GM23338 (cell line): Measurements from ENCODE around the gene CDNF. TPM values are rescaled to one million over a fixed set of nuclear protein-coding genes. Genes with fewer than 3 reads are reported as not detected.
"Not testable (repeated sequence)": the region's sequence is repeated elsewhere in the genome, so short reads cannot be mapped to it uniquely, and the experiment has no call there.

Experiments used
- ATAC-seq: fragments of 200-7000 bp; cut with Tn5 transposase; 3 replicates; pipeline ENCODE4 v1.9.1; 2020
- DNase-seq: peaks from one replicate; pipeline ENCODE4 v3.0.0-alpha.2; 2015; ENCODE audit warnings: low spot score
- H2AFZ ChIP-seq: fragments of 200-600 bp; sonication (generic); 2 replicates; pipeline ENCODE4 v1.8.0; 2016; ENCODE audit warnings: antibody characterized with exemption, mild to moderate bottlenecking, moderate library complexity
- H3F3A ChIP-seq: fragments of 200-600 bp; sonication (generic); replicated peaks from 2 replicates; pipeline ENCODE4 v1.8.0; 2017; ENCODE audit warnings: antibody characterized with exemption, mixed run types, low read depth
- H3K27ac ChIP-seq: fragments of 200-600 bp; sonication (generic); 2 replicates; pipeline ENCODE4 v1.6.1; 2016; ENCODE audit warnings: low read depth
- H3K27me3 ChIP-seq: fragments of 200-600 bp; sonication (generic); 2 replicates; pipeline ENCODE4 v1.8.0; 2016; ENCODE audit warnings: mild to moderate bottlenecking, mixed run types, moderate library complexity; ENCODE audit not compliant: insufficient read depth
- H3K36me3 ChIP-seq: fragments of 200-600 bp; sonication (generic); 2 replicates; pipeline ENCODE4 v1.8.0; 2016; ENCODE audit warnings: mild to moderate bottlenecking; ENCODE audit not compliant: insufficient read depth
- H3K4me1 ChIP-seq: fragments of 200-600 bp; sonication (generic); 2 replicates; pipeline ENCODE4 v1.8.0; 2016; ENCODE audit warnings: mild to moderate bottlenecking, moderate library complexity; ENCODE audit not compliant: insufficient read depth
- H3K4me2 ChIP-seq: fragments of 200-600 bp; sonication (generic); 2 replicates; pipeline ENCODE4 v1.7.1; 2017; ENCODE audit warnings: mixed run types
- H3K4me3 ChIP-seq: fragments of 200-600 bp; sonication (generic); 2 replicates; pipeline ENCODE4 v1.6.1; 2016; ENCODE audit warnings: mixed run types
- H3K79me2 ChIP-seq: fragments of 200-600 bp; sonication (generic); replicated peaks from 2 replicates; pipeline ENCODE4 v1.8.0; 2017; ENCODE audit warnings: mild to moderate bottlenecking; ENCODE audit not compliant: insufficient read depth
- H3K9me2 ChIP-seq: fragments of 200-600 bp; sonication (generic); 2 replicates; pipeline ENCODE4 v1.8.0; 2017; ENCODE audit not compliant: insufficient read depth
- H4K20me1 ChIP-seq: fragments of 200-600 bp; sonication (generic); replicated peaks from 2 replicates; pipeline ENCODE4 v1.8.0; 2017; ENCODE audit warnings: mild to moderate bottlenecking; ENCODE audit not compliant: insufficient read depth
- H3K27ac Mint-ChIP-seq: 2 replicates; pipeline ENCODE4 v1.8.0; 2020; ENCODE audit warnings: inconsistent platforms, mild to moderate bottlenecking, moderate library complexity, mixed read lengths
- H3K27me3 Mint-ChIP-seq: 3 replicates; pipeline ENCODE4 v1.8.0; 2022; ENCODE audit warnings: low read depth, mild to moderate bottlenecking, moderate library complexity, mixed read lengths, inconsistent platforms; ENCODE audit not compliant: insufficient read depth, poor library complexity
- H3K36me3 Mint-ChIP-seq: 3 replicates; pipeline ENCODE4 v1.8.0; 2021; ENCODE audit warnings: low read depth, mild to moderate bottlenecking, inconsistent platforms, moderate library complexity, mixed read lengths
- H3K4me1 Mint-ChIP-seq: 3 replicates; pipeline ENCODE4 v1.8.0; 2020; ENCODE audit warnings: mild to moderate bottlenecking, inconsistent platforms, mixed read lengths
- H3K4me3 Mint-ChIP-seq: 3 replicates; pipeline ENCODE4 v1.8.0; 2021; ENCODE audit warnings: moderate library complexity, mild to moderate bottlenecking, inconsistent platforms, mixed read lengths
- H3K9me3 Mint-ChIP-seq: 3 replicates; pipeline ENCODE4 v1.8.0; 2020; ENCODE audit warnings: moderate library complexity, mild to moderate bottlenecking, inconsistent platforms, mixed read lengths
- EZH2phosphoT487 ChIP-seq: fragments of 200-600 bp; sonication (generic); IDR thresholded peaks from one replicate; pipeline ENCODE4 v1.8.1; 2018; ENCODE audit warnings: antibody characterized with exemption; ENCODE audit not compliant: unreplicated experiment
- POLR2AphosphoS5 ChIP-seq: IDR thresholded peaks from 2 replicates; pipeline ENCODE4 v1.6.1; 2016; ENCODE audit warnings: antibody characterized with exemption, low read depth
- STAT1 ChIP-seq: IDR thresholded peaks from one replicate; pipeline ENCODE4 v1.6.1; 2016; ENCODE audit warnings: antibody characterized with exemption; ENCODE audit not compliant: unreplicated experiment
- ZNF331 ChIP-seq: fragments of 250-450 bp; sonication (Bioruptor Pico); IDR thresholded peaks from 2 replicates; pipeline ENCODE4 v1.5.0; 2020; ENCODE audit warnings: low read depth, mild to moderate bottlenecking, moderate library complexity
- polyA plus RNA-seq: library from polyadenylated mRNA; unstranded; fragments of >200 nt; fragmentation: Nextera tagmentation; extraction: Ambion mirVana; gene quantifications from 2 replicates; pipeline ENCODE4 v1.2.1, GENCODE V29; 2016
- total RNA-seq: library from RNA; depleted of rRNA; stranded (reverse); fragments of >200 nt; shearing (Covaris generic); gene quantifications from 2 replicates; pipeline ENCODE4 v1.2.3, GENCODE V29; 2014
- TF ChIP-seq, protein P1 (sequence below): IDR thresholded peaks from 2 replicates; pipeline ENCODE4 v1.6.1; 2016; ENCODE audit warnings: antibody characterized with exemption

The CDNF gene
- total and polyA plus RNA-seq, 2 experiments from 2014 or later: 0.26 to 1.1 TPM

DNA sequence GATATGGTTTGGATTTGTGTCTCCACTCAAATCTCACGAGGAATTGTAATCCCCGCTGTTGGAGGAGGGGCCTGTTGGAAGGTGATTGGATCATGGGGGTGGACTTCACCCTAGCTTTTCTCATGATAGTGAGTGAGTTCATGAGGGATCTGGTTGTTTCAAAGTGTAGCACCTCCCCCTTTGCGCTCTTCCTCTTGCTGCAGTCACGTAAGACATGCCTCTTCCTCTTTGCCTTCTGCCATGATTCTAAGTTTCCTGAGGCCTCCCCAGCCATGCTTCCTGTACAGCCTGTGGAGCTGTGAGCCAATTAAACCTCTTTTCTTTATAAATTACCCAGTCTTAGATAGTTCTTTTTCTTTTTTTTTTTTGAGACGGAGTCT lies 17.1 kb downstream of the CDNF start:
- no peaks in the 10 kb centered on the region for H3K27me3 Mint-ChIP-seq
- no peak overlapping the region for H3K4me2 ChIP-seq
- H3K4me3 ChIP-seq: no peak overlapping the region
- no peak overlapping the region for H3K4me3 Mint-ChIP-seq
- H3K4me1 Mint-ChIP-seq: peaks cover 18% of the 10 kb centered on the region
- no peak overlapping the region; the same call in 1 of the 2 replicates for H2AFZ ChIP-seq
- H3K27ac ChIP-seq: no peak overlapping the region
- DNase-seq (peak; percentile 24), ATAC-seq (peak; percentile 48; the same call in 2 of the 3 replicates)
- no peaks in the 10 kb centered on the region for H4K20me1 ChIP-seq
- H3K9me3 Mint-ChIP-seq: no peaks in the 10 kb centered on the region; the same call in 2 of the 3 replicates
- H3K27me3 ChIP-seq: no peaks in the 10 kb centered on the region
- no peaks in the 10 kb centered on the region for H3K9me2 ChIP-seq
- TF ChIP-seq, protein P1, sequence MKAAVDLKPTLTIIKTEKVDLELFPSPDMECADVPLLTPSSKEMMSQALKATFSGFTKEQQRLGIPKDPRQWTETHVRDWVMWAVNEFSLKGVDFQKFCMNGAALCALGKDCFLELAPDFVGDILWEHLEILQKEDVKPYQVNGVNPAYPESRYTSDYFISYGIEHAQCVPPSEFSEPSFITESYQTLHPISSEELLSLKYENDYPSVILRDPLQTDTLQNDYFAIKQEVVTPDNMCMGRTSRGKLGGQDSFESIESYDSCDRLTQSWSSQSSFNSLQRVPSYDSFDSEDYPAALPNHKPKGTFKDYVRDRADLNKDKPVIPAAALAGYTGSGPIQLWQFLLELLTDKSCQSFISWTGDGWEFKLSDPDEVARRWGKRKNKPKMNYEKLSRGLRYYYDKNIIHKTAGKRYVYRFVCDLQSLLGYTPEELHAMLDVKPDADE: no peak
- no peak for TF ChIP-seq POLR2AphosphoS5
- no peaks in the 10 kb centered on the region for H3K36me3 ChIP-seq
- H3K79me2 ChIP-seq: no peaks in the 10 kb centered on the region
- H3F3A ChIP-seq: no peaks in the 10 kb centered on the region
- peaks cover 13% of the 10 kb centered on the region; the same call in 1 of the 2 replicates for H3K4me1 ChIP-seq
- peak overlapping the region; percentile 7; the same call in 1 of the 2 replicates for H3K27ac Mint-ChIP-seq
- no peaks in the 10 kb centered on the region for H3K36me3 Mint-ChIP-seq

DNA sequence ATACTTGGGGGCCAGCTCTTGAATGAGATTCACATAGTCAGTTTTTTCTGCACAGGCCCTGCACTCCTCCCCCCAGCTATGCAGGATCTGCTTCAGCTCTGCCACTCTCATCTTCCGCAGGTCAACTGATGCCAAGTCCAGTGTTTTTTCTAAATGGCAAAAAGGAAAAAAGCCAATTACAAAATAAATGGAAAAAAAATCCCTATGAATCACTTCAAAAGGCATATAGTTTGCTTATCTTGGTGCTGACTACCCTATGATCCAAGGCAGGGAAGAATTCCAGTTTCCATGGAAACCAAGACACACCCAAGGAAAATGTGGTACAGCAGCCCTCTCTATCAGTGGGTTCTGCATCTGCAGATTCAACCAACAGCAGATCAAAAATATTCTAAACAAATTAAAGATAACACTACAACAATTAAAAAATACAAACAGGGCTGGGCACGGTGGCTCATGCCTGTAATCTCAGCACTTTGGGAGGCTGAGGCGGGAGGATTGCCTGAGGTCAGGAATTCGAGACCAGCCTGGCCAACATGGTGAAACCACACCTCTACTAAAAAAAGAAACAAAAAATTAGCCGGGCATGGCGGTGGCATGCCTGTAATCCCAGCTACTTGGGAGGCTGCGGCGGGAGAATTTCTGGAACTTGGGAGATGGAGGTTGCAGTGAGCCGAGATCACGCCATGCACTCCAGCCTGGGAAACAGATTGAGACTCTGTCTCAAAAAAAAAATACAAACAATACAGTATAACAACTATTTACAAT lies 17.6 kb downstream of the CDNF start:
- DNase-seq: no peak
- H3K9me3 Mint-ChIP-seq: no peaks in the 10 kb centered on the region; the same call in 2 of the 3 replicates
- H3K4me1 Mint-ChIP-seq: peaks cover 18% of the 10 kb centered on the region
- Histone ChIP-seq H3K4me1 (peaks cover 13% of the 10 kb centered on the region; the same call in 1 of the 2 replicates), H3K36me3 (no peaks in the 10 kb centered on the region), H3F3A (no peaks in the 10 kb centered on the region), H3K79me2 (no peaks in the 10 kb centered on the region), H3K4me2 (no peak overlapping the region), H3K9me2 (no peaks in the 10 kb centered on the region), H4K20me1 (no peaks in the 10 kb centered on the region), H3K27me3 (no peaks in the 10 kb centered on the region), H2AFZ (no peak overlapping the region; the same call in 1 of the 2 replicates), H3K4me3 (no peak overlapping the region), H3K27ac (no peak overlapping the region)
- no peaks in the 10 kb centered on the region for H3K27me3 Mint-ChIP-seq
- no peak overlapping the region for H3K4me3 Mint-ChIP-seq
- no peak for ATAC-seq
- no peaks in the 10 kb centered on the region for H3K36me3 Mint-ChIP-seq
- TF ChIP-seq EZH2phosphoT487 (no peak), STAT1 (no peak), ZNF331 (CRISPR knock-in tag) (no peak)
- peak overlapping the region; percentile 7; the same call in 1 of the 2 replicates for H3K27ac Mint-ChIP-seq

DNA sequence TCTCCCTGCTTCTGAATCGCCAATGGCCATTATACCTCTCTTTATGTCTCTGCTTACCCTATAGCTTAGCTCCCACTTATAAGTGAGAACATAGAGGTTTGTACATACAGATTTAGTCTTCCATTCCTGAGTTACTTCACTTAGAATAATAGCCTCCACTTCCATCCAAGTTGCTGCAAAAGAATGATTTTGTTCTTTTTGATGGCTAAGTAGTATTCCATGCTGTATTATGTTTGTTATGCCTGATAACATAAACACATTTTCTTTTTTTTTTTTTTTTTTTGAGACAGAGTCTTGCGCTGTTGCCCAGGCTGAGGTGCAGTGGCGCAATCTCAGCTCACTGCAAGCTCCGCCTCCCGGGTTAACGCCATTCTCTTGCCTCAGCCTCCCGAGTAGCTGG lies 21.1 kb downstream of the CDNF start:
- H3K4me1 Mint-ChIP-seq, H3K4me1 ChIP-seq, H3K27ac ChIP-seq, H4K20me1 ChIP-seq, H3F3A ChIP-seq, H3K27ac Mint-ChIP-seq, H3K27me3 Mint-ChIP-seq, H3K36me3 Mint-ChIP-seq, H3K36me3 ChIP-seq, H3K4me3 Mint-ChIP-seq, H3K9me3 Mint-ChIP-seq, H3K4me3 ChIP-seq, ATAC-seq, DNase-seq, H3K79me2 ChIP-seq, H2AFZ ChIP-seq, H3K4me2 ChIP-seq, H3K27me3 ChIP-seq, H3K9me2 ChIP-seq: not testable (repeated sequence)
